ENCODE data around the gene SMC2.

SMC2 gene

GRCh38 chr9:104071589-104071988 is 22.5 kb upstream of the SMC2 start:
- Histone ChIP-seq H3K4me3 (ENCODE audit: low read length) (no peak overlapping the region), H4K20me1 (ENCODE audit: control insufficient read depth, insufficient read depth, low read depth, low read length) (no peaks in the 10 kb centered on the region), H3K27me3 (ENCODE audit: control insufficient read depth, low read length) (no peaks in the 10 kb centered on the region), H3K9me2 (replicated peaks; ENCODE audit: control insufficient read depth, low read length) (no peaks in the 10 kb centered on the region), H3K9me3 (ENCODE audit: control insufficient read depth, insufficient read depth, low read length) (no peaks in the 10 kb centered on the region), H3K27ac (ENCODE audit: low read depth, low read length) (no peak overlapping the region), H3F3A (ENCODE audit: control insufficient read depth, insufficient read depth) (no peaks in the 10 kb centered on the region), H3K4me2 (ENCODE audit: low read length) (no peak overlapping the region), H3K36me3 (ENCODE audit: control insufficient read depth, low read length) (no peaks in the 10 kb centered on the region), H3K79me2 (ENCODE audit: control insufficient read depth, low read length) (no peaks in the 10 kb centered on the region), H3K4me1 (ENCODE audit: control insufficient read depth, low read length) (no peaks in the 10 kb centered on the region)
- no peak for TF ChIP-seq CTCF (IDR thresholded peaks at IDR 0.05; ENCODE audit: low read depth, low read length, poor library complexity, severe bottlenecking)

- H4K20me1 ChIP-seq (ENCODE audit: control insufficient read depth, insufficient read depth, low read depth, low read length): no peaks in the 10 kb centered on the region
Measured at GRCh38 chr9:104073098-104073769, 20.9 kb upstream of the SMC2 start.

GRCh38 chr9:104073770-104074133 is 20.4 kb upstream of the SMC2 start:
- no peak overlapping the region for H3K4me3 ChIP-seq (ENCODE audit: low read length)
- no peaks in the 10 kb centered on the region for H4K20me1 ChIP-seq (ENCODE audit: control insufficient read depth, insufficient read depth, low read depth, low read length)
- no peak overlapping the region for H3K4me2 ChIP-seq (ENCODE audit: low read length)
- H3F3A ChIP-seq (ENCODE audit: control insufficient read depth, insufficient read depth): no peaks in the 10 kb centered on the region
- no peaks in the 10 kb centered on the region for H3K36me3 ChIP-seq (ENCODE audit: control insufficient read depth, low read length)
- H3K27me3 ChIP-seq (ENCODE audit: control insufficient read depth, low read length): no peaks in the 10 kb centered on the region
- no peaks in the 10 kb centered on the region for H3K4me1 ChIP-seq (ENCODE audit: control insufficient read depth, low read length)
- H3K79me2 ChIP-seq (ENCODE audit: control insufficient read depth, low read length): no peaks in the 10 kb centered on the region
- H3K27ac ChIP-seq (ENCODE audit: low read depth, low read length): no peak overlapping the region
- no peaks in the 10 kb centered on the region for H3K9me3 ChIP-seq (ENCODE audit: control insufficient read depth, insufficient read depth, low read length)
- H3K9me2 ChIP-seq (replicated peaks; ENCODE audit: control insufficient read depth, low read length): no peaks in the 10 kb centered on the region
- TF ChIP-seq CTCF (IDR thresholded peaks at IDR 0.05; ENCODE audit: low read depth, low read length, poor library complexity, severe bottlenecking) (no peak), EZH2phosphoT487 (IDR thresholded peaks at IDR 0.05; ENCODE audit: borderline replicate concordance, low read length) (no peak)

More at GRCh38 chr9:104073098-104073769, 20.9 kb upstream of the SMC2 start:
- no peak overlapping the region for H3K4me3 ChIP-seq (ENCODE audit: low read length)
- TF ChIP-seq CTCF (IDR thresholded peaks at IDR 0.05; ENCODE audit: low read depth, low read length, poor library complexity, severe bottlenecking) (no peak), EZH2phosphoT487 (IDR thresholded peaks at IDR 0.05; ENCODE audit: borderline replicate concordance, low read length) (no peak)
- no peaks in the 10 kb centered on the region for H3K4me1 ChIP-seq (ENCODE audit: control insufficient read depth, low read length)
- H3K36me3 ChIP-seq (ENCODE audit: control insufficient read depth, low read length): no peaks in the 10 kb centered on the region
- H3F3A ChIP-seq (ENCODE audit: control insufficient read depth, insufficient read depth): no peaks in the 10 kb centered on the region
- no peaks in the 10 kb centered on the region for H3K27me3 ChIP-seq (ENCODE audit: control insufficient read depth, low read length)
- no peaks in the 10 kb centered on the region for H3K9me3 ChIP-seq (ENCODE audit: control insufficient read depth, insufficient read depth, low read length)
- H3K4me2 ChIP-seq (ENCODE audit: low read length): no peak overlapping the region
- H3K27ac ChIP-seq (ENCODE audit: low read depth, low read length): no peak overlapping the region
- H3K9me2 ChIP-seq (replicated peaks; ENCODE audit: control insufficient read depth, low read length): no peaks in the 10 kb centered on the region
- no peaks in the 10 kb centered on the region for H3K79me2 ChIP-seq (ENCODE audit: control insufficient read depth, low read length)
